GM06990 (cell line): ENCODE measurements around the gene WDR49.

Source experiments
- DNase-seq: peaks from one replicate; pipeline ENCODE4 v3.0.0-alpha.2; 2011; ENCODE audit not compliant: insufficient read length; ENCODE audit errors: extremely low read depth
- H3K27me3 ChIP-seq: replicated peaks from 2 replicates; pipeline ENCODE4 v1.6.0; 2011; ENCODE audit warnings: low read length; ENCODE audit not compliant: control insufficient read depth, insufficient read depth
- H3K36me3 ChIP-seq: 2 replicates; pipeline ENCODE4 v1.5.1; 2011; ENCODE audit warnings: low read length; ENCODE audit not compliant: control insufficient read depth, insufficient read depth
- H3K4me3 ChIP-seq: replicated peaks from 2 replicates; pipeline ENCODE4 v1.5.1; 2011; ENCODE audit warnings: low read depth, mild to moderate bottlenecking, control low read depth, low read length
- TF ChIP-seq, protein P1 (sequence below): IDR thresholded peaks from 2 replicates; pipeline ENCODE4 v1.5.1; 2011; ENCODE audit warnings: low read length, control low read depth, mild to moderate bottlenecking, inconsistent platforms; ENCODE audit not compliant: insufficient read depth, poor library complexity, severe bottlenecking

WDR49 gene

DNA sequence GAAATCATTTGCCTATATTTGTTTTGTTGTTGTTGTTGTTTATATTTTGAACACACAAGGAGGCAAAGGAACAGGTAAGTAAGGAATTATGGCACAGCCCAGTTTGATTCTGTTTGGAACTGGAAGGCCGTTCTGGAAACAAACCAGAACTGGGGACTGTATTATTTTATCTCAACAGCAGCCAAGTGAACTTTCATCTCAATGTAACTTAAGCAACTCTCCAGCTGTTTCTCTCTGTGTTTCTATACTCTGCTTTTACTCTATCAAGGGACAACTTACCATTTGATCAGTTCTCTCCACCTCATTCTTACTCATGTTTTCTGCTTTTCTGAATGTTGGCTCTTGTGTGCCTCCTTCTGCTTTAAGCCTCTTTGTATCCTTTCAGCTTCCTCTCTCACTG lies 16.0 kb upstream of the WDR49 start:
- no peaks in the 10 kb centered on the region for H3K36me3 ChIP-seq
- no peak for DNase-seq
- TF ChIP-seq, protein P1, sequence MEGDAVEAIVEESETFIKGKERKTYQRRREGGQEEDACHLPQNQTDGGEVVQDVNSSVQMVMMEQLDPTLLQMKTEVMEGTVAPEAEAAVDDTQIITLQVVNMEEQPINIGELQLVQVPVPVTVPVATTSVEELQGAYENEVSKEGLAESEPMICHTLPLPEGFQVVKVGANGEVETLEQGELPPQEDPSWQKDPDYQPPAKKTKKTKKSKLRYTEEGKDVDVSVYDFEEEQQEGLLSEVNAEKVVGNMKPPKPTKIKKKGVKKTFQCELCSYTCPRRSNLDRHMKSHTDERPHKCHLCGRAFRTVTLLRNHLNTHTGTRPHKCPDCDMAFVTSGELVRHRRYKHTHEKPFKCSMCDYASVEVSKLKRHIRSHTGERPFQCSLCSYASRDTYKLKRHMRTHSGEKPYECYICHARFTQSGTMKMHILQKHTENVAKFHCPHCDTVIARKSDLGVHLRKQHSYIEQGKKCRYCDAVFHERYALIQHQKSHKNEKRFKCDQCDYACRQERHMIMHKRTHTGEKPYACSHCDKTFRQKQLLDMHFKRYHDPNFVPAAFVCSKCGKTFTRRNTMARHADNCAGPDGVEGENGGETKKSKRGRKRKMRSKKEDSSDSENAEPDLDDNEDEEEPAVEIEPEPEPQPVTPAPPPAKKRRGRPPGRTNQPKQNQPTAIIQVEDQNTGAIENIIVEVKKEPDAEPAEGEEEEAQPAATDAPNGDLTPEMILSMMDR = no peak
- no peaks in the 10 kb centered on the region for H3K27me3 ChIP-seq
- no peak overlapping the region for H3K4me3 ChIP-seq

DNA sequence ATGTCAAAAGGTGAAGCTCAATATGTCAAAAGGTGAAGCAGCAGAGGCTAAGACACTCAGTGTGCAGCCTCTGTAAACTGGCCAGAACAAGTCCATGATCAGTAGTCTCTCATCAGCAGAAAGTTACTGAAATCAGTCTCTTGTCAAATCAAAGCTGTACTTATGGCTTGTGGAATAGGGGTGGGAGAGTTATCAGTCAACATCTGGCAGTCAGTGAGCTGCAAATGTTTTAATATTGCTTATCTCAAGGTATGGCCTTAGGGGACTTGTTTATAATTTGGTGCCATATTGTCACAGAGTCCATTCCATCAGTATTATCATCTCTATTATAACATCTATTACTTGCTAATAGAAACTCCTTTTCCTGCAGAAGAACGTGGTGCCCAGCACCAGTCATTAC lies 14.9 kb upstream of the WDR49 start:
- TF ChIP-seq, protein P1 = no peak
- Histone ChIP-seq H3K4me3 (no peak overlapping the region), H3K27me3 (no peaks in the 10 kb centered on the region), H3K36me3 (no peaks in the 10 kb centered on the region)
- DNase-seq = no peak

DNA sequence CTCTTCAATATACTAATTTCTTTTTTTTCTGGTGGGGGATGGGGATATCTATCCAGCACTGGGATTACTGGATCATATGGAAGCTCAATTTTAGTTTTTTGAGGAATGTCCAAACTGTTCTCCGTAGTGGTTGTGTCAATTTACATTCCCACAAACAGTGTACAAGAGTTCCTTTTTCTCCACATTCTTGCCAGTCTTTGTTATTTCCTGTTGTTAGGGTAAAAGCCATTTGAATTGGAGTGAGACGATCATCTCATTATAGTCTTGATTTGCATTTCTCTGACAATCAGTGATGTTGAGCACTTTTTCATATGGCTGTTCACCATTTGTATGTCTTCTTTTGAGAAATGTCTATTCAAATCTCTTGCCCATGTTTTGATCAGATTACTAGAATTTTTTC lies 12.8 kb upstream of the WDR49 start:
- no peaks in the 10 kb centered on the region for H3K27me3 ChIP-seq
- H3K36me3 ChIP-seq = no peaks in the 10 kb centered on the region
- TF ChIP-seq, protein P1 = no peak
- no peak overlapping the region for H3K4me3 ChIP-seq
- no peak for DNase-seq

DNA sequence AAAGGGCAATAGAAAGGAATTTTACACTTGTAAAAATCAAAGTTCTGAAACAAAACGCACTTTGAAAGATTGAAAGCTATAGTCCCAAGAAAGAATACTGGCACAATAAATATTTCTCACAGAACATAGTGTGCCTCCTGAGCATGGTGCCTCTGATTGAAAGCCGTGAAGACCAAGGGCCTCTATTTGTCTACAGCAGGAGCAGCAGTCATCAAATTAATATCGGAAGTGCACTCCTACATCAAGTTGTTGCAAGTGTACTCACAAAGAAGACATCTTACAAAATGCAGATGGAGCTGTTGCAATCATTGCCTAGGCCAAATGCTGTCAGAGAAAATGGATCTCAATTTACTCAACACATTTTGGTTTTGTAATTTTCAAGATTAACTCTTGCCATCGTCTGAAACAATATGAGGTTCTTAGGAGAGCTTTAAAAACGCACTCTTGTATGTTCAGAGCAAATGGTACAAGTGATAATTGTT lies 9.2 kb upstream of the WDR49 start:
- no peaks in the 10 kb centered on the region for H3K36me3 ChIP-seq
- H3K27me3 ChIP-seq = no peaks in the 10 kb centered on the region
- no peak overlapping the region for H3K4me3 ChIP-seq
- no peak for DNase-seq
- TF ChIP-seq, protein P1 = no peak

DNA sequence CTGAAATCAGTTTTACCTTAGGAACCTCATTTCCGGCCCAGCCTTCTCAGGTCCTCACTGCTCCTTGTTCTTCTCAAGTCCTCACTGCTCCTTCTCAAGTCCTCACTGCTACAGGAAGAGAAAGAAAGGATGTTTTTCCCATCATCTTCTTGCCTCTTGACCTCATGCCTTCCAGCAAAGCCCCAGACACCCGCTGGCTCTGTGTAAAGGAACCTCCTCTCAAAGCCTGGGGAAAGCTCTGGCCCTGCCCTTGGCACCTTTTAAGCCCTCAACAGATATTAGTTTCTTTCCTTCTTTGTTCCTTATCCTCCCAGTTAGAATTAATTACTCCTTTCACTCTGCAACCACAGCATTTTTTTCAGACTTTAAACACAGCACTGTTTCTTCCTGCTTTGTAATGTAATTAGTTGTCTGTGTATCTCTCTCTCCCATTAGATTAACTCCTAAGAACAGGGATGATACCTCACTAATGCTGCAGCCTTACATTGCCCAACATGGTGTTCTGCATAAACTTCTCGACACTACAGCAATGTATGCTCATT lies 4.0 kb upstream of the WDR49 start:
- Histone ChIP-seq H3K4me3 (no peak overlapping the region), H3K27me3 (no peaks in the 10 kb centered on the region), H3K36me3 (no peaks in the 10 kb centered on the region)
- DNase-seq = no peak
- TF ChIP-seq, protein P1 = no peak

DNA sequence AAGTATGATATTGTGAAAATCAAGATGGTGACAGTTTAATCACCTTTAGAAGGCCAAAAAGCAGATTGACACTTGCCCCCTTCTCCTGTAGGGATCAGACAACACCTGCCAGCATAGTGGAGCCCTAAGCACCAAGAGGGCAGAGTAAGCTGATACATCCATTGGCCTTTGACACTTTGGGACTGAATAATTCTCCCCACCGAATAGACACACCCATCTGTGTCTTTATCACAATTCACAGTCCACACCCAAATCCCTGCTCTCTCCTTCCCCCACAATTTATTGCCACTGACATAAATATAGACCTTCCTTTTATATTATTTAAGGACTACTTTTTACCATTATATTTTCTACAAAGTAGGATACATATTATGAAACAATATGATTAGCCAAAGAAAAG lies 3.1 kb upstream of the WDR49 start:
- no peak for DNase-seq
- TF ChIP-seq, protein P1 = no peak
- Histone ChIP-seq H3K27me3 (no peaks in the 10 kb centered on the region), H3K4me3 (no peak overlapping the region), H3K36me3 (no peaks in the 10 kb centered on the region)
